ENCODE results near the gene NAT8. TPM values are rescaled to one million over a fixed set of nuclear protein-coding genes. Genes with fewer than 3 reads are reported as not detected.

Gene NAT8
- total and polyA plus RNA-seq, 2 of the 8 experiments (the other 6 are each of a cell fraction or from before 2014, with no cell fraction given): not detected

Other genes starting within 250 kb of the NAT8 start
- 35.4 and 41.6 TPM in 2 replicates for gene TPRKB, start 94.9 kb upstream of the NAT8 start, total RNA-seq (2021; fragmentation: NEBNext Ultra II Directional; extraction: Animal tissue kit (Norgen Biotek cat#: 25700))
- 14.4 and 40.3 TPM in 2 replicates for gene TPRKB, start 94.9 kb upstream of the NAT8 start, polyA plus RNA-seq (2011; rRNA removed)
- gene DUSP11, start 137.7 kb upstream of the NAT8 start, total RNA-seq (2021; fragmentation: NEBNext Ultra II Directional; extraction: Animal tissue kit (Norgen Biotek cat#: 25700)): 17.8 and 19.1 TPM in 2 replicates
- gene DUSP11, start 137.7 kb upstream of the NAT8 start, polyA plus RNA-seq (2011; rRNA removed): 7.0 and 12.2 TPM in 2 replicates
- 0.21 and 0.39 TPM in 2 replicates for gene C2orf78, start 141.8 kb upstream of the NAT8 start, total RNA-seq (2021; fragmentation: NEBNext Ultra II Directional; extraction: Animal tissue kit (Norgen Biotek cat#: 25700))
- gene C2orf78, start 141.8 kb upstream of the NAT8 start, polyA plus RNA-seq (2011; rRNA removed): 0.88 and 0.89 TPM in 2 replicates
- 49.7 and 50.5 TPM in 2 replicates for gene STAMBP, start 186.5 kb upstream of the NAT8 start, total RNA-seq (2021; fragmentation: NEBNext Ultra II Directional; extraction: Animal tissue kit (Norgen Biotek cat#: 25700))
- gene STAMBP, start 186.5 kb upstream of the NAT8 start, polyA plus RNA-seq (2011; rRNA removed): 32.6 and 35.8 TPM in 2 replicates